HT1080 (cell line): ENCODE results near the gene ZNF560. TPM values are rescaled to one million over a fixed set of nuclear protein-coding genes. Genes with fewer than 3 reads are reported as not detected.
A peak's percentile ranks its signal among the peaks of the same experiment; 100 is the strongest.

Experiments
- DNase-seq: peaks from one replicate; pipeline ENCODE4 v3.0.0-alpha.2; 2015; ENCODE audit warnings: low read depth
- total RNA-seq: library from RNA; depleted of rRNA; stranded (reverse); fragments of >200 nt; shearing (Covaris generic); gene quantifications from 2 replicates; pipeline ENCODE4 v1.2.3, GENCODE V29; 2014; rRNA removed

The ZNF560 gene
- total RNA-seq, 1 experiment from 2014 or later: 0.47 TPM

- DNase-seq: no peak
These were observed 62.1 kb downstream of the ZNF560 start for GRCh38 chr19:9436358-9436757.

- DNase-seq: peak; percentile 85
These were observed 62.8 kb downstream of the ZNF560 start, which contains the start of gene ZNF266 for GRCh38 chr19:9435279-9436268. Gene ZNF266 (minus strand): TSS chr19:9435573. CDS start chr19:9420089, 15,484 bp downstream.

- DNase-seq: peak; percentile 10
These were observed 66.9 kb downstream of the ZNF560 start for GRCh38 chr19:9431475-9431874.

GRCh38 chr19:9430444-9430843 lies 68.0 kb downstream of the ZNF560 start:
- no peak for DNase-seq

- DNase-seq: no peak
These were observed 70.5 kb downstream of the ZNF560 start for GRCh38 chr19:9427941-9428340.

Other genes with a start within 250 kb of the ZNF560 start
- not detected in 2 replicates for gene OR7E24, start 247.7 kb downstream of the ZNF560 start, total RNA-seq
- 1.1 and 2.2 TPM in 2 replicates for gene ZNF699, start 188.8 kb downstream of the ZNF560 start, total RNA-seq
- 7.6 and 8.4 TPM in 2 replicates for gene ZNF559, start 174.4 kb downstream of the ZNF560 start, total RNA-seq
- gene ZNF177, start 135.6 kb downstream of the ZNF560 start, total RNA-seq: 0.19 TPM in 1 of 2 replicates, not detected in the other
- 8.1 and 9.3 TPM in 2 replicates for gene ZNF266, start 63.0 kb downstream of the ZNF560 start, total RNA-seq
- 8.3 and 10.8 TPM in 2 replicates for gene ZNF426, start 40.0 kb upstream of the ZNF560 start, total RNA-seq
- 48.5 and 56.2 TPM in 2 replicates for gene ZNF121, start 85.9 kb upstream of the ZNF560 start, total RNA-seq
- gene ZNF561, start 122.6 kb upstream of the ZNF560 start, total RNA-seq: 17.7 and 19.8 TPM in 2 replicates
- 25.3 and 26.6 TPM in 2 replicates for gene ZNF562, start 176.5 kb upstream of the ZNF560 start, total RNA-seq